AG04450 (cell line): ENCODE results near the gene FNBP1. TPM values are rescaled to one million over a fixed set of nuclear protein-coding genes. Genes with fewer than 3 reads are reported as not detected.

Source experiments
- CTCF ChIA-PET: fragments of 300-600, 350-600 bp; formaldehyde crosslinking; extraction: SDS; loops from one replicate; lab custom pipeline; 2022; ENCODE audit warnings: antibody characterized with exemption, inconsistent platforms; lab: Charles Lee
- POLR2A ChIA-PET: fragments of 350-600 bp; formaldehyde crosslinking; extraction: SDS; loops from one replicate; lab custom pipeline; 2021; ENCODE audit warnings: antibody characterized with exemption, inconsistent platforms; lab: Yijun Ruan, JAX
- DNase-seq: peaks from one replicate; pipeline ENCODE4 v3.0.0-alpha.2; 2011; ENCODE audit warnings: low read depth, low spot score
- H3K27ac ChIP-seq: one replicate; pipeline ENCODE4 v1.5.1; 2012; ENCODE audit warnings: low read depth, low read length, control low read depth
- H3K27me3 ChIP-seq: one replicate; pipeline ENCODE4 v1.6.0; 2012; ENCODE audit warnings: low read length; ENCODE audit not compliant: control insufficient read depth, insufficient read depth
- H3K4me3 ChIP-seq: 2 replicates; pipeline ENCODE4 v1.5.1; 2011; ENCODE audit warnings: mild to moderate bottlenecking, low read depth, low read length, control low read depth
- H3K9me3 ChIP-seq: 2 replicates; pipeline ENCODE4 v1.5.1; 2012; ENCODE audit warnings: low read length; ENCODE audit not compliant: control insufficient read depth, insufficient read depth
- CTCF ChIP-seq: IDR thresholded peaks from 2 replicates; pipeline ENCODE4 v1.5.1; 2011; ENCODE audit warnings: low read depth, low read length, control low read depth, inconsistent platforms
- polyA plus RNA-seq: library from polyadenylated mRNA; depleted of rRNA; stranded (reverse); fragments of >200 nt; gene quantifications from 2 replicates; pipeline ENCODE4 v1.2.3, GENCODE V29; 2011

The FNBP1 gene
- polyA plus RNA-seq, 1 experiment, result 22.3 TPM

- ChIA-PET CTCF (interaction anchor here (1.7 kb wide), 1 partner anchor 167 kb away, joined by 6 read pairs; no protein-coding TSS in a partner anchor), POLR2A (interaction anchor here (0.7 to 1.8 kb wide), 6 partner anchors 11 to 220 kb away, joined by 3 to 6 read pairs (median 3); partner anchors contain the start of genes C9orf78 and FNBP1)
- DNase-seq, result no peak
- Histone ChIP-seq H3K27ac (peak overlapping the region; percentile 83), H3K4me3 (peak overlapping the region; percentile 83), H3K27me3 (no peaks in the 10 kb centered on the region), H3K9me3 (no peaks in the 10 kb centered on the region; the same call in 1 of the 2 replicates)
- TF ChIP-seq CTCF, result no peak
These were observed 11.4 kb upstream of the FNBP1 start for GRCh38 chr9:130054325-130054786.

DNA sequence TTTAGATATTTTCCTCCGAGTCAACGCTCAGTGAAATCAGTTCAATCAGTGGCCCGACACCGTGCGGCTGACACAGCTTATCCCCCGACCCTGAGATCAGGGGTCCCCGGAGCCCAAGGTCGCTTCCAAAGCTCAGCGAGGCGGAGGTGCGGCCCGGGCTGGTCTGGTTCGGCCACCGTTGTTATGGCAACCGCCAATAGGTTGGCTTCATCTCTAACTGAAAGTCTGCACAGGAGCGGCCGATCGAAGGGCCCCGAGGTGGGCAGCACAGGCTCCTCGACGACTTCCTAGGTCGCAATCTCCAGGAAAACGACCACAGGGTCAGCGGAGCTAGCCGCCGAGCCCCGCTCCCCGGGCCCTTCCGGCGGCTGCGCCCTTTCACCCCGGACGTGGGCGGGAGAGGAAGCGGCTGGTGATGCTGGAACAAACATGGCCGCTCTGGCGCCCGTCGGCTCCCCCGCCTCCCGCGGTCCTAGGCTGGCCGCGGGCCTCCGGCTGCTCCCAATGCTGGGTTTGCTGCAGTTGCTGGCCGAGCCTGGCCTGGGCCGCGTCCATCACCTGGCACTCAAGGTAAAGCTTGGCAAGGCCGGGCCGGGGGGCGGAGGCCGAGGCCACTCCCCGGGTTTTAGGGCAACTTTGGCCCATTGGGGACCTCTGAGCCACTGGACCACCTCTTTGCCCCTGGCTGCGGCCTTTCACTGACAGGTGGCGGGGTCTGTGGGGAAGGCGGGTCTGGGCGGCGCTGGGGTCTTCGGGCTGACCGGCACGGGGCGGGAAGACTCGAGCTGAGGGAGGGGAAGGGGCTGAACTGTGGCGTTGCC is 10.7 kb upstream of the FNBP1 start, which contains the start of gene GPR107:
GPR107 (plus strand) TSS at position 403 of the 821 bp plus-strand sequence; CDS start at position 430, 27 bp downstream.
- CTCF ChIA-PET, result interaction anchor here (0.7 to 1.7 kb wide), 3 partner anchors 55 to 168 kb away, joined by 3 to 6 read pairs (median 3); no protein-coding TSS in a partner anchor
- POLR2A ChIA-PET, result interaction anchor here (0.7 to 1.8 kb wide), 8 partner anchors 9 to 219 kb away, joined by 3 to 6 read pairs (median 4); partner anchors contain the start of genes C9orf78 and FNBP1
- H3K27me3 ChIP-seq, result no peaks in the 10 kb centered on the region
- no peak for TF ChIP-seq CTCF
- H3K4me3 ChIP-seq, result peak within 1 kb of the TSS; percentile 83
- no peaks in the 10 kb centered on the region; the same call in 1 of the 2 replicates for H3K9me3 ChIP-seq
- no peak for DNase-seq
- H3K27ac ChIP-seq, result peak within 1 kb of the TSS; percentile 83

DNA sequence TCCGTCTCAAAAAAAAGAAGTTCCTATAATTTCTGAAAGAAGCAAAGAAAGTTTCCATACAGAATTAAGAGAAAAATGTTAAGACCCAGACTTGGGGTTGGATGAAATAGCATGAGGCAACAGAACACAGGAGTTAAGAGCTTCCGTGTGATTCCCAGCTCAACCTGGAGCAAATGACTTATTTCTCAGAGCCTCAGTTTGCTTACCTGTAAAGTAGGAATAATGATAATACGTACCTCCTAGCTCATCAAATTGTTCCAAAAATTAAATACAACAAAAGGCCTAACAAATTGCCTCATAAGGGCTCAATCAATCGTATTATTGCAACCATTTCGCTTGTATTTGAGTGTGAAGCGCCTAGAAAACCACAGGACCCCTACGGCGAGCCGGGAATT is 10.1 kb upstream of the FNBP1 start:
- CTCF ChIA-PET, result interaction anchor here (0.7 to 1.7 kb wide), 3 partner anchors 56 to 168 kb away, joined by 3 to 6 read pairs (median 3); no protein-coding TSS in a partner anchor
- H3K27me3 ChIP-seq, result no peaks in the 10 kb centered on the region
- peak overlapping the region; percentile 83 for H3K27ac ChIP-seq
- POLR2A ChIA-PET, result interaction anchor here (0.7 to 1.8 kb wide), 5 partner anchors 9 to 166 kb away, joined by 3 to 6 read pairs (median 4); partner anchors contain the start of gene FNBP1
- TF ChIP-seq CTCF, result no peak
- no peaks in the 10 kb centered on the region; the same call in 1 of the 2 replicates for H3K9me3 ChIP-seq
- H3K4me3 ChIP-seq, result peak overlapping the region; percentile 83
- no peak for DNase-seq

- no peak for DNase-seq
- TF ChIP-seq CTCF, result no peak
- CTCF ChIA-PET, result no interaction called here
These were observed 8.9 kb upstream of the FNBP1 start for GRCh38 chr9:130051855-130052254.

More at GRCh38 chr9:130051855-130052254, 8.9 kb upstream of the FNBP1 start:
- H3K9me3 ChIP-seq, result no peaks in the 10 kb centered on the region; the same call in 1 of the 2 replicates
- no peak overlapping the region for H3K4me3 ChIP-seq
- POLR2A ChIA-PET, result no interaction called here
- no peaks in the 10 kb centered on the region for H3K27me3 ChIP-seq
- H3K27ac ChIP-seq, result no peak overlapping the region
